NT2/D1 (cell line): ENCODE measurements around the gene CADM2.

Source experiments
- DNase-seq: peaks from one replicate; pipeline ENCODE4 v3.0.0-alpha.2; 2011; ENCODE audit warnings: low read depth, low spot score
- H3K27me3 ChIP-seq: 2 replicates; pipeline ENCODE4 v1.6.0; 2011; ENCODE audit warnings: mild to moderate bottlenecking; ENCODE audit not compliant: insufficient read length, insufficient read depth
- H3K36me3 ChIP-seq: 2 replicates; pipeline ENCODE4 v1.6.1; 2011; ENCODE audit warnings: mild to moderate bottlenecking, low read length, mixed read lengths; ENCODE audit not compliant: insufficient read depth, insufficient read length
- H3K4me1 ChIP-seq: 2 replicates; pipeline ENCODE4 v1.5.1; 2011; ENCODE audit not compliant: insufficient read depth, insufficient read length
- H3K4me3 ChIP-seq: 2 replicates; pipeline ENCODE4 v1.5.1; 2011; ENCODE audit warnings: low read depth; ENCODE audit not compliant: insufficient read length
- H3K9ac ChIP-seq: 2 replicates; pipeline ENCODE4 v1.6.0; 2011; ENCODE audit warnings: low read depth; ENCODE audit not compliant: insufficient read length
- H3K9me3 ChIP-seq: 2 replicates; pipeline ENCODE4 v1.5.1; 2011; ENCODE audit warnings: mild to moderate bottlenecking, low read length; ENCODE audit not compliant: insufficient read depth
- SUZ12 ChIP-seq: IDR thresholded peaks from 2 replicates; pipeline ENCODE4 v1.6.1; 2011; ENCODE audit not compliant: insufficient read length, insufficient read depth; ENCODE audit errors: extremely low read depth
- YY1 ChIP-seq: IDR thresholded peaks from 2 replicates; pipeline ENCODE4 v1.6.1; 2011; ENCODE audit not compliant: insufficient read length, insufficient read depth
- ZNF274 ChIP-seq: IDR thresholded peaks from 2 replicates; pipeline ENCODE4 v1.6.1; 2011; ENCODE audit warnings: mild to moderate bottlenecking, low read depth, low read length

The CADM2 gene

GRCh38 chr3:85004147-85004546 is 45.4 kb downstream of the CADM2 start:
- H3K9me3 ChIP-seq, result no peaks in the 10 kb centered on the region
- no peaks in the 10 kb centered on the region for H3K4me1 ChIP-seq
- no peaks in the 10 kb centered on the region for H3K27me3 ChIP-seq
- TF ChIP-seq ZNF274 (no peak), YY1 (no peak), SUZ12 (no peak)
- H3K36me3 ChIP-seq, result no peaks in the 10 kb centered on the region
- DNase-seq, result no peak
- no peak overlapping the region for H3K4me3 ChIP-seq
- no peak overlapping the region for H3K9ac ChIP-seq

GRCh38 chr3:85005946-85006345 is 47.2 kb downstream of the CADM2 start:
- TF ChIP-seq YY1 (no peak), ZNF274 (no peak), SUZ12 (no peak)
- no peak overlapping the region for H3K9ac ChIP-seq
- H3K4me1 ChIP-seq, result no peaks in the 10 kb centered on the region
- H3K36me3 ChIP-seq, result no peaks in the 10 kb centered on the region
- DNase-seq, result no peak
- no peak overlapping the region for H3K4me3 ChIP-seq
- no peaks in the 10 kb centered on the region for H3K27me3 ChIP-seq
- no peaks in the 10 kb centered on the region for H3K9me3 ChIP-seq

- Histone ChIP-seq H3K4me3 (no peak overlapping the region), H3K27me3 (no peaks in the 10 kb centered on the region), H3K9me3 (no peaks in the 10 kb centered on the region), H3K9ac (no peak overlapping the region), H3K36me3 (no peaks in the 10 kb centered on the region), H3K4me1 (no peaks in the 10 kb centered on the region)
- TF ChIP-seq ZNF274 (no peak), YY1 (no peak), SUZ12 (no peak)
- DNase-seq, result no peak
Observed at GRCh38 chr3:85007195-85008094, 48.7 kb downstream of the CADM2 start.

GRCh38 chr3:85020828-85021227 is 62.0 kb downstream of the CADM2 start:
- no peak for DNase-seq
- no peak overlapping the region for H3K4me3 ChIP-seq
- no peak overlapping the region for H3K9ac ChIP-seq
- H3K36me3 ChIP-seq, result no peaks in the 10 kb centered on the region
- TF ChIP-seq ZNF274, result no peak
- TF ChIP-seq SUZ12, result no peak
- H3K4me1 ChIP-seq, result no peaks in the 10 kb centered on the region
- no peaks in the 10 kb centered on the region for H3K27me3 ChIP-seq
- no peaks in the 10 kb centered on the region for H3K9me3 ChIP-seq

- Histone ChIP-seq H3K4me3 (no peak overlapping the region), H3K9ac (no peak overlapping the region), H3K27me3 (no peaks in the 10 kb centered on the region), H3K36me3 (no peaks in the 10 kb centered on the region), H3K4me1 (no peaks in the 10 kb centered on the region), H3K9me3 (no peaks in the 10 kb centered on the region)
- no peak for DNase-seq
- TF ChIP-seq YY1 (no peak), SUZ12 (no peak), ZNF274 (no peak)
Observed at GRCh38 chr3:85030052-85030451, 71.3 kb downstream of the CADM2 start.

GRCh38 chr3:85037203-85037602 is 78.4 kb downstream of the CADM2 start:
- H3K4me3 ChIP-seq, result no peak overlapping the region
- H3K27me3 ChIP-seq, result no peaks in the 10 kb centered on the region
- no peak for DNase-seq
- TF ChIP-seq YY1 (no peak), ZNF274 (no peak), SUZ12 (no peak)
- H3K36me3 ChIP-seq, result no peaks in the 10 kb centered on the region
- H3K9ac ChIP-seq, result no peak overlapping the region
- H3K9me3 ChIP-seq, result no peaks in the 10 kb centered on the region
- no peaks in the 10 kb centered on the region for H3K4me1 ChIP-seq

GRCh38 chr3:85041001-85041400 is 82.2 kb downstream of the CADM2 start:
- DNase-seq, result no peak
- H3K9ac ChIP-seq, result no peak overlapping the region
- TF ChIP-seq ZNF274 (no peak), YY1 (no peak), SUZ12 (no peak)
- no peaks in the 10 kb centered on the region for H3K9me3 ChIP-seq
- no peaks in the 10 kb centered on the region for H3K4me1 ChIP-seq
- no peaks in the 10 kb centered on the region for H3K36me3 ChIP-seq
- H3K27me3 ChIP-seq, result no peaks in the 10 kb centered on the region
- H3K4me3 ChIP-seq, result no peak overlapping the region
